ENCODE measurements around the gene SMAD2. TPM values are rescaled to one million over a fixed set of nuclear protein-coding genes. Genes with fewer than 3 reads are reported as not detected.

SMAD2 gene
- total RNA-seq, 2 donors from 2014 or later, result 92.1 to 102 TPM

- H3K27ac Mint-ChIP-seq, result peak overlapping the region in 1 of 2 donors; percentile 73
- peaks cover 27% of the 10 kb centered on the region in 2 donors for H3K4me1 Mint-ChIP-seq (ENCODE audit: low read depth in 2 of 2)
- no peaks in the 10 kb centered on the region for H3K27me3 Mint-ChIP-seq
- H3K4me3 Mint-ChIP-seq, result no peak overlapping the region
- no peaks in the 10 kb centered on the region for H3K9me3 Mint-ChIP-seq
- no peaks in the 10 kb centered on the region for H3K36me3 Mint-ChIP-seq
- DNase-seq (ENCODE audit: low spot score), result no peak
- ATAC-seq, result no peak
Observed at GRCh38 chr18:47873625-47874024, 56.8 kb downstream of the SMAD2 start.

GRCh38 chr18:47872426-47872825 lies 58.0 kb downstream of the SMAD2 start:
- ATAC-seq, result no peak
- peaks cover 2% of the 10 kb centered on the region for H3K36me3 Mint-ChIP-seq
- DNase-seq (ENCODE audit: low spot score), result no peak
- H3K4me1 Mint-ChIP-seq (ENCODE audit: low read depth in 2 of 2), result peaks cover 24 to 26% of the 10 kb centered on the region in 2 donors
- H3K4me3 Mint-ChIP-seq, result no peak overlapping the region
- H3K27me3 Mint-ChIP-seq, result no peaks in the 10 kb centered on the region
- H3K27ac Mint-ChIP-seq, result no peak overlapping the region
- no peaks in the 10 kb centered on the region for H3K9me3 Mint-ChIP-seq

GRCh38 chr18:47871288-47871687 lies 59.2 kb downstream of the SMAD2 start:
- Mint-ChIP-seq H3K36me3 (peaks cover 9% of the 10 kb centered on the region), H3K4me3 (no peak overlapping the region), H3K27ac (no peak overlapping the region), H3K4me1 (ENCODE audit: low read depth in 2 of 2) (peaks cover 21 to 28% of the 10 kb centered on the region in 2 donors), H3K9me3 (no peaks in the 10 kb centered on the region), H3K27me3 (no peaks in the 10 kb centered on the region)
- ATAC-seq, result no peak
- no peak for DNase-seq (ENCODE audit: low spot score)

GRCh38 chr18:47870605-47871004 lies 59.9 kb downstream of the SMAD2 start:
- ATAC-seq, result no peak
- Mint-ChIP-seq H3K4me1 (ENCODE audit: low read depth in 2 of 2) (peaks cover 21 to 28% of the 10 kb centered on the region in 2 donors), H3K36me3 (peaks cover 9% of the 10 kb centered on the region), H3K27me3 (no peaks in the 10 kb centered on the region), H3K4me3 (no peak overlapping the region), H3K27ac (peak overlapping the region in 1 of 2 donors; percentile 59), H3K9me3 (no peaks in the 10 kb centered on the region)
- DNase-seq (ENCODE audit: low spot score), result no peak

GRCh38 chr18:47868744-47869143 lies 61.7 kb downstream of the SMAD2 start:
- Mint-ChIP-seq H3K9me3 (no peaks in the 10 kb centered on the region), H3K27me3 (no peaks in the 10 kb centered on the region), H3K4me3 (no peak overlapping the region), H3K4me1 (ENCODE audit: low read depth in 2 of 2) (peaks cover 5 to 23% of the 10 kb centered on the region in 2 donors), H3K27ac (no peak overlapping the region), H3K36me3 (peaks cover 11% of the 10 kb centered on the region)
- DNase-seq (ENCODE audit: low spot score) (no peak), ATAC-seq (no peak)

- H3K36me3 Mint-ChIP-seq, result peaks cover 17% of the 10 kb centered on the region
- no peaks in the 10 kb centered on the region for H3K27me3 Mint-ChIP-seq
- no peak overlapping the region for H3K27ac Mint-ChIP-seq
- no peak overlapping the region for H3K4me3 Mint-ChIP-seq
- no peak for ATAC-seq
- DNase-seq (ENCODE audit: low spot score), result no peak
- H3K4me1 Mint-ChIP-seq (ENCODE audit: low read depth in 2 of 2), result peaks cover 0 to 12% of the 10 kb centered on the region in 2 donors
- H3K9me3 Mint-ChIP-seq, result no peaks in the 10 kb centered on the region
Observed at GRCh38 chr18:47865183-47865582, 65.3 kb downstream of the SMAD2 start.

GRCh38 chr18:47863041-47863440 lies 67.4 kb downstream of the SMAD2 start:
- H3K9me3 Mint-ChIP-seq, result no peaks in the 10 kb centered on the region
- DNase-seq (ENCODE audit: low spot score) (no peak), ATAC-seq (no peak)
- no peaks in the 10 kb centered on the region for H3K27me3 Mint-ChIP-seq
- H3K4me1 Mint-ChIP-seq (ENCODE audit: low read depth in 2 of 2), result peaks cover 0 to 6% of the 10 kb centered on the region in 2 donors
- no peak overlapping the region for H3K27ac Mint-ChIP-seq
- peaks cover 34% of the 10 kb centered on the region for H3K36me3 Mint-ChIP-seq
- H3K4me3 Mint-ChIP-seq, result no peak overlapping the region

GRCh38 chr18:47858607-47859006 lies 71.9 kb downstream of the SMAD2 start:
- peaks cover 5% of the 10 kb centered on the region for H3K9me3 Mint-ChIP-seq
- H3K4me3 Mint-ChIP-seq, result no peak overlapping the region
- H3K36me3 Mint-ChIP-seq, result peaks cover 46% of the 10 kb centered on the region
- peaks cover 0 to 2% of the 10 kb centered on the region in 2 donors for H3K4me1 Mint-ChIP-seq (ENCODE audit: low read depth in 2 of 2)
- DNase-seq (ENCODE audit: low spot score) (no peak), ATAC-seq (no peak)
- no peaks in the 10 kb centered on the region for H3K27me3 Mint-ChIP-seq
- no peak overlapping the region for H3K27ac Mint-ChIP-seq

- Mint-ChIP-seq H3K27ac (no peak overlapping the region), H3K36me3 (peaks cover 13% of the 10 kb centered on the region), H3K9me3 (no peaks in the 10 kb centered on the region), H3K27me3 (no peaks in the 10 kb centered on the region), H3K4me3 (no peak overlapping the region), H3K4me1 (ENCODE audit: low read depth in 2 of 2) (peaks cover 0 to 3% of the 10 kb centered on the region in 2 donors)
- no peak for DNase-seq (ENCODE audit: low spot score)
- no peak for ATAC-seq
Observed at GRCh38 chr18:47847635-47848034, 82.8 kb downstream of the SMAD2 start.

GRCh38 chr18:47846431-47846830 lies 84.0 kb downstream of the SMAD2 start:
- DNase-seq (ENCODE audit: low spot score) (no peak), ATAC-seq (no peak)
- Mint-ChIP-seq H3K4me3 (no peak overlapping the region), H3K4me1 (ENCODE audit: low read depth in 2 of 2) (peaks cover 0 to 3% of the 10 kb centered on the region in 2 donors), H3K27me3 (no peaks in the 10 kb centered on the region), H3K9me3 (no peaks in the 10 kb centered on the region), H3K36me3 (peaks cover 13% of the 10 kb centered on the region), H3K27ac (no peak overlapping the region)

GRCh38 chr18:47844828-47845498 lies 85.5 kb downstream of the SMAD2 start:
- H3K9me3 Mint-ChIP-seq, result no peaks in the 10 kb centered on the region
- no peak for ATAC-seq
- peaks cover 0 to 3% of the 10 kb centered on the region in 2 donors for H3K4me1 Mint-ChIP-seq (ENCODE audit: low read depth in 2 of 2)
- no peak overlapping the region for H3K27ac Mint-ChIP-seq
- no peak for DNase-seq (ENCODE audit: low spot score)
- H3K4me3 Mint-ChIP-seq, result no peak overlapping the region
- peaks cover 13% of the 10 kb centered on the region for H3K36me3 Mint-ChIP-seq
- H3K27me3 Mint-ChIP-seq, result no peaks in the 10 kb centered on the region

GRCh38 chr18:47842836-47843235 lies 87.6 kb downstream of the SMAD2 start:
- Mint-ChIP-seq H3K9me3 (no peaks in the 10 kb centered on the region), H3K27me3 (no peaks in the 10 kb centered on the region), H3K4me1 (ENCODE audit: low read depth in 2 of 2) (peaks cover 0 to 3% of the 10 kb centered on the region in 2 donors), H3K36me3 (peaks cover 14% of the 10 kb centered on the region), H3K27ac (no peak overlapping the region), H3K4me3 (no peak overlapping the region)
- DNase-seq (ENCODE audit: low spot score) (no peak), ATAC-seq (no peak)

GRCh38 chr18:47838396-47838795 lies 92.1 kb downstream of the SMAD2 start:
- DNase-seq (ENCODE audit: low spot score) (no peak), ATAC-seq (no peak)
- H3K36me3 Mint-ChIP-seq, result peaks cover 7% of the 10 kb centered on the region
- no peak overlapping the region for H3K27ac Mint-ChIP-seq
- no peaks in the 10 kb centered on the region for H3K9me3 Mint-ChIP-seq
- no peaks in the 10 kb centered on the region for H3K4me1 Mint-ChIP-seq (ENCODE audit: low read depth in 2 of 2)
- no peak overlapping the region for H3K4me3 Mint-ChIP-seq
- H3K27me3 Mint-ChIP-seq, result no peaks in the 10 kb centered on the region

GRCh38 chr18:47832348-47832747 lies 98.1 kb downstream of the SMAD2 start:
- DNase-seq (ENCODE audit: low spot score), result no peak
- Mint-ChIP-seq H3K4me1 (ENCODE audit: low read depth in 2 of 2) (peaks cover 4% of the 10 kb centered on the region in 2 donors), H3K27ac (no peak overlapping the region), H3K9me3 (no peaks in the 10 kb centered on the region), H3K36me3 (peaks cover 9% of the 10 kb centered on the region), H3K4me3 (no peak overlapping the region), H3K27me3 (no peaks in the 10 kb centered on the region)
- ATAC-seq, result no peak

GRCh38 chr18:47831351-47831750 lies 99.1 kb downstream of the SMAD2 start:
- H3K27me3 Mint-ChIP-seq, result no peaks in the 10 kb centered on the region

More at GRCh38 chr18:47831351-47831750, 99.1 kb downstream of the SMAD2 start:
- H3K4me3 Mint-ChIP-seq, result no peak overlapping the region
- H3K27ac Mint-ChIP-seq, result no peak overlapping the region
- DNase-seq (ENCODE audit: low spot score) (no peak), ATAC-seq (no peak)
- no peaks in the 10 kb centered on the region for H3K9me3 Mint-ChIP-seq
- H3K4me1 Mint-ChIP-seq (ENCODE audit: low read depth in 2 of 2), result peaks cover 4 to 6% of the 10 kb centered on the region in 2 donors
- H3K36me3 Mint-ChIP-seq, result peaks cover 9% of the 10 kb centered on the region

Data from natural killer cell treated with Interleukin-12 subunit alpha and Interleukin-12 subunit beta and Interleukin-15 and Interleukin-18, amount 100 ng/mL, for 72 hours (primary cell).